ENCODE data around the gene STIM2.
A peak's percentile ranks its signal among the peaks of the same experiment; 100 is the strongest.
"Not testable (repeated sequence)": the region's sequence is repeated elsewhere in the genome, so short reads cannot be mapped to it uniquely, and the experiment has no call there.

STIM2 gene

GRCh38 chr4:26959654-26960047, 99.0 kb downstream of the STIM2 start:
- no peak for DNase-seq (ENCODE audit: low read depth in 2 of 2)
- no peak overlapping the region for H3K4me3 ChIP-seq (replicated peaks in 1 of 2; ENCODE audit: low read depth in 2 of 2, low read length in 2 of 2)
- no peak for TF ChIP-seq CTCF (IDR thresholded peaks at IDR 0.05; ENCODE audit: low read depth, low read length)

GRCh38 chr4:26962720-26963119, 102.1 kb downstream of the STIM2 start:
- no peak for DNase-seq (ENCODE audit: low read depth in 2 of 2)
- TF ChIP-seq CTCF (IDR thresholded peaks at IDR 0.05; ENCODE audit: low read depth, low read length), result no peak

GRCh38 chr4:26964512-26964911, 103.9 kb downstream of the STIM2 start:
- DNase-seq (ENCODE audit: low read depth in 2 of 2), result no peak
- TF ChIP-seq CTCF (IDR thresholded peaks at IDR 0.05; ENCODE audit: low read depth, low read length), result no peak
- no peak overlapping the region for H3K4me3 ChIP-seq (replicated peaks in 1 of 2; ENCODE audit: low read depth in 2 of 2, low read length in 2 of 2)

More at GRCh38 chr4:26962720-26963119, 102.1 kb downstream of the STIM2 start:
- H3K4me3 ChIP-seq (replicated peaks in 1 of 2; ENCODE audit: low read depth in 2 of 2, low read length in 2 of 2), result no peak overlapping the region

- TF ChIP-seq CTCF (IDR thresholded peaks at IDR 0.05; ENCODE audit: low read depth, low read length), result no peak
- no peak for DNase-seq (ENCODE audit: low read depth in 2 of 2)
- H3K4me3 ChIP-seq (replicated peaks in 1 of 2; ENCODE audit: low read depth in 2 of 2, low read length in 2 of 2), result no peak overlapping the region
Observed at GRCh38 chr4:26964994-26965393, 104.4 kb downstream of the STIM2 start.

GRCh38 chr4:26975464-26976181, 115.0 kb downstream of the STIM2 start:
- not testable (repeated sequence) for H3K4me3 ChIP-seq (replicated peaks in 1 of 2; ENCODE audit: low read depth in 2 of 2, low read length in 2 of 2); DNase-seq (ENCODE audit: low read depth in 2 of 2)

- DNase-seq (ENCODE audit: low read depth in 2 of 2), result peak in 1 of 2 donors; percentile 21
- TF ChIP-seq CTCF (IDR thresholded peaks at IDR 0.05; ENCODE audit: low read depth, low read length), result no peak
- H3K4me3 ChIP-seq (replicated peaks in 1 of 2; ENCODE audit: low read depth in 2 of 2, low read length in 2 of 2), result no peak overlapping the region
Observed at GRCh38 chr4:26978387-26979053, 117.9 kb downstream of the STIM2 start.

- no peak overlapping the region for H3K4me3 ChIP-seq (replicated peaks in 1 of 2; ENCODE audit: low read depth in 2 of 2, low read length in 2 of 2)
- no peak for TF ChIP-seq CTCF (IDR thresholded peaks at IDR 0.05; ENCODE audit: low read depth, low read length)
- no peak for DNase-seq (ENCODE audit: low read depth in 2 of 2)
Observed at GRCh38 chr4:26984896-26985295, 124.3 kb downstream of the STIM2 start.

Measured in cardiac fibroblast (primary cell).